Measurements from ENCODE around the gene ARL3. TPM values are rescaled to one million over a fixed set of nuclear protein-coding genes. Genes with fewer than 3 reads are reported as not detected.

The ARL3 gene
- total and polyA plus RNA-seq, 2 of the 4 experiments (the other 2 are of a cell fraction), result 5.0 to 14.3 TPM

DNA sequence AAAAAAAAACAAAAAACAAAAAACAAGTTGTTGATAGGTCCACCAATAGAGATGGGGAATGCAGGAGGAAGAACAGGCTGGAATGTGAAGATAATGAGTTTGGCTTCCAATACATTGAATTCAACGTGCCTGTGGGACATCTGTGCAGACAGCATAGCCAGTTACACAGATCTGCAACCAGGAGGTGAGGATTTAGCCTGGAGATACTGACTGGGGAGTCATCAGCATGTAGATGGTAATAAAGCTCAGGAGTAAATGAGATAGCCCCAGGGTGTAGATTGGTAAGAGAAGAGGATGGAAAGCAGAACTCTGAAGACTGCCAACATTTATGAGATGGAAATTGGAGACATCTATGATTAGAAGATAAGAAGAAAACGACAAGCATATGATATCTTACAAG is 74.7 kb downstream of the ARL3 start:
- Histone ChIP-seq H3K4me1 (ENCODE audit: control insufficient read depth, insufficient read depth, low read length) (peaks cover 9% of the 10 kb centered on the region), H2BK15ac (ENCODE audit: low read depth, low read length) (no peak overlapping the region), H3K79me1 (ENCODE audit: low read depth in 1 of 2, low read length in 2 of 2) (peaks cover 0 to 9% of the 10 kb centered on the region in 2 experiments; a peak in 2 of 4 replicates), H3K4me2 (ENCODE audit: low read depth, low read length) (no peak overlapping the region), H3K9me1 (ENCODE audit: insufficient read depth, low read length) (peaks cover 10% of the 10 kb centered on the region), H3K56ac (ENCODE audit: extremely low read depth, insufficient read depth, low read length) (no peak overlapping the region), H2AK5ac (ENCODE audit: low read depth, low read length) (0 out of 2 replicates have a peak overlapping the region, but pooled peaks have one; percentile 8), H2BK120ac (ENCODE audit: low read depth, low read length) (no peak overlapping the region), H2BK5ac (ENCODE audit: low read depth, low read length, poor library complexity, severe bottlenecking) (no peak overlapping the region), H2AK9ac (replicated peaks; ENCODE audit: low read depth, low read length, poor library complexity) (no peak overlapping the region), H4K91ac (ENCODE audit: insufficient read depth, low read depth, low read length) (no peak overlapping the region), H3K9ac (ENCODE audit: low read depth, low read length) (no peak overlapping the region), H3K36me3 (ENCODE audit: control insufficient read depth, insufficient read depth, low read length) (no peaks in the 10 kb centered on the region), H3K4me3 (ENCODE audit: insufficient read depth, low read depth, low read length) (no peak overlapping the region), H3K9me3 (ENCODE audit: control insufficient read depth, insufficient read depth, low read length) (no peaks in the 10 kb centered on the region), H4K8ac (ENCODE audit: low read depth in 2 of 2, low read length in 2 of 2) (no peak overlapping the region), H2AFZ (replicated peaks; ENCODE audit: low read length, poor library complexity) (no peak overlapping the region), H3K23ac (ENCODE audit: low read depth, low read length) (no peak overlapping the region), H3K18ac (ENCODE audit: low read depth, low read length) (no peak overlapping the region), H3K14ac (replicated peaks; ENCODE audit: low read depth, low read length) (no peak overlapping the region), H2BK20ac (ENCODE audit: low read depth, low read length) (no peak overlapping the region), H4K5ac (ENCODE audit: low read depth, low read length) (no peak overlapping the region), H4K20me1 (ENCODE audit: insufficient read depth, low read length) (peaks cover 2% of the 10 kb centered on the region), H3K27me3 (ENCODE audit: control insufficient read depth, insufficient read depth, low read length) (no peaks in the 10 kb centered on the region), H3K27ac (ENCODE audit: insufficient read depth, low read length) (no peak overlapping the region), H3K4ac (ENCODE audit: low read depth, low read length) (no peak overlapping the region)
- no peak for ATAC-seq (ENCODE audit: low read depth)
- BruUV-seq (replicated peaks), result no TSS peak
- in situ Hi-C loops (cut with MboI; ENCODE audit: low sequenced_read_pairs), result no loop called here
- ChIA-PET POLR2A (ENCODE audit: unreplicated experiment) (no interaction called here), CTCF (no interaction called here)
- dilution Hi-C loops (cut with HindIII; ENCODE audit: low sequenced_read_pairs, unreplicated experiment), result no loop called here
- DNase-seq, result no peak
- 60% methylated on average over 1 of the region's 2 CpGs; no CpG with 5 or more reads in 1 of the 2 experiments for WGBS, 2 experiments (ENCODE audit: extremely low coverage in 2 of 2, insufficient read length in 1 of 2)
- intact Hi-C loops (cut with micrococcal nuclease), result no loop called here
- no peak for TF ChIP-seq MAZ (IDR thresholded peaks at IDR 0.05; ENCODE audit: borderline replicate concordance, low read depth, low read length)
- TF ChIP-seq MXI1 (IDR thresholded peaks at IDR 0.05; ENCODE audit: borderline replicate concordance, low read depth, low read length), result no peak
- TF ChIP-seq RCOR1 (IDR thresholded peaks at IDR 0.05; ENCODE audit: insufficient replicate concordance, low read length), result no peak
- no peak for TF ChIP-seq RFX5 (IDR thresholded peaks at IDR 0.05; ENCODE audit: low read depth, low read length)
- TF ChIP-seq CHD1 (IDR thresholded peaks at IDR 0.05; ENCODE audit: low read depth, low read length), result no peak
- no peak for TF ChIP-seq SMC3 (IDR thresholded peaks at IDR 0.05; ENCODE audit: low read depth, low read length)
- TF ChIP-seq POLR2A (IDR thresholded peaks at IDR 0.05; ENCODE audit: low read depth, low read length), result no peak
- no peak for TF ChIP-seq RAD21 (IDR thresholded peaks at IDR 0.05; ENCODE audit: low read length)
- TF ChIP-seq, protein P1, sequence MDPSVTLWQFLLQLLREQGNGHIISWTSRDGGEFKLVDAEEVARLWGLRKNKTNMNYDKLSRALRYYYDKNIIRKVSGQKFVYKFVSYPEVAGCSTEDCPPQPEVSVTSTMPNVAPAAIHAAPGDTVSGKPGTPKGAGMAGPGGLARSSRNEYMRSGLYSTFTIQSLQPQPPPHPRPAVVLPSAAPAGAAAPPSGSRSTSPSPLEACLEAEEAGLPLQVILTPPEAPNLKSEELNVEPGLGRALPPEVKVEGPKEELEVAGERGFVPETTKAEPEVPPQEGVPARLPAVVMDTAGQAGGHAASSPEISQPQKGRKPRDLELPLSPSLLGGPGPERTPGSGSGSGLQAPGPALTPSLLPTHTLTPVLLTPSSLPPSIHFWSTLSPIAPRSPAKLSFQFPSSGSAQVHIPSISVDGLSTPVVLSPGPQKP (IDR thresholded peaks at IDR 0.05; ENCODE audit: borderline replicate concordance, low read depth, low read length), result no peak
- TF ChIP-seq, protein P2, sequence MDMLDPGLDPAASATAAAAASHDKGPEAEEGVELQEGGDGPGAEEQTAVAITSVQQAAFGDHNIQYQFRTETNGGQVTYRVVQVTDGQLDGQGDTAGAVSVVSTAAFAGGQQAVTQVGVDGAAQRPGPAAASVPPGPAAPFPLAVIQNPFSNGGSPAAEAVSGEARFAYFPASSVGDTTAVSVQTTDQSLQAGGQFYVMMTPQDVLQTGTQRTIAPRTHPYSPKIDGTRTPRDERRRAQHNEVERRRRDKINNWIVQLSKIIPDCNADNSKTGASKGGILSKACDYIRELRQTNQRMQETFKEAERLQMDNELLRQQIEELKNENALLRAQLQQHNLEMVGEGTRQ (IDR thresholded peaks at IDR 0.05; ENCODE audit: low read depth, low read length), result no peak
- TF ChIP-seq, protein P3, sequence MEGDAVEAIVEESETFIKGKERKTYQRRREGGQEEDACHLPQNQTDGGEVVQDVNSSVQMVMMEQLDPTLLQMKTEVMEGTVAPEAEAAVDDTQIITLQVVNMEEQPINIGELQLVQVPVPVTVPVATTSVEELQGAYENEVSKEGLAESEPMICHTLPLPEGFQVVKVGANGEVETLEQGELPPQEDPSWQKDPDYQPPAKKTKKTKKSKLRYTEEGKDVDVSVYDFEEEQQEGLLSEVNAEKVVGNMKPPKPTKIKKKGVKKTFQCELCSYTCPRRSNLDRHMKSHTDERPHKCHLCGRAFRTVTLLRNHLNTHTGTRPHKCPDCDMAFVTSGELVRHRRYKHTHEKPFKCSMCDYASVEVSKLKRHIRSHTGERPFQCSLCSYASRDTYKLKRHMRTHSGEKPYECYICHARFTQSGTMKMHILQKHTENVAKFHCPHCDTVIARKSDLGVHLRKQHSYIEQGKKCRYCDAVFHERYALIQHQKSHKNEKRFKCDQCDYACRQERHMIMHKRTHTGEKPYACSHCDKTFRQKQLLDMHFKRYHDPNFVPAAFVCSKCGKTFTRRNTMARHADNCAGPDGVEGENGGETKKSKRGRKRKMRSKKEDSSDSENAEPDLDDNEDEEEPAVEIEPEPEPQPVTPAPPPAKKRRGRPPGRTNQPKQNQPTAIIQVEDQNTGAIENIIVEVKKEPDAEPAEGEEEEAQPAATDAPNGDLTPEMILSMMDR (conservative IDR thresholded peaks at IDR 0.05; ENCODE audit: low read depth, low read length), result no peak
- no peak for TF ChIP-seq FOS (IDR thresholded peaks at IDR 0.05; ENCODE audit: low read depth, low read length)
- TF ChIP-seq NFE2L2 (IDR thresholded peaks at IDR 0.05; ENCODE audit: low read depth, low read length), result no peak
- no peak for TF ChIP-seq MAFK (IDR thresholded peaks at IDR 0.05; ENCODE audit: low read depth, low read length)
- TF ChIP-seq BHLHE40 (IDR thresholded peaks at IDR 0.05; ENCODE audit: low read depth, low read length), result no peak
- TF ChIP-seq CEBPB (IDR thresholded peaks at IDR 0.05; ENCODE audit: low read depth, low read length), result no peak

All from IMR-90 (cell line).